Umbilical cord (tissue), 2 donors: ENCODE measurements around the gene SOCS1. TPM values are rescaled to one million over a fixed set of nuclear protein-coding genes. Genes with fewer than 3 reads are reported as not detected.
"Not testable (repeated sequence)": the region's sequence is repeated elsewhere in the genome, so short reads cannot be mapped to it uniquely, and the experiment has no call there.

Experiments used
- DNase-seq: peaks from one replicate; pipeline ENCODE4 v3.0.0-alpha.2; 2015; ENCODE audit warnings: low spot score
- total RNA-seq: library from RNA; depleted of rRNA; stranded (reverse); fragments of >200 nt; gene quantifications from one replicate; pipeline ENCODE4 v1.2.3, GENCODE V29; 2014; ENCODE audit warnings: low replicate concordance; ENCODE audit not compliant: insufficient read depth

The SOCS1 gene
- total RNA-seq, 1 donor from 2014 or later: 16.4 TPM

- no peak for DNase-seq
These were observed 30.1 kb downstream of the SOCS1 start for GRCh38 chr16:11225677-11226549.

GRCh38 chr16:11224894-11225676, 30.9 kb downstream of the SOCS1 start:
- no peak for DNase-seq

DNA sequence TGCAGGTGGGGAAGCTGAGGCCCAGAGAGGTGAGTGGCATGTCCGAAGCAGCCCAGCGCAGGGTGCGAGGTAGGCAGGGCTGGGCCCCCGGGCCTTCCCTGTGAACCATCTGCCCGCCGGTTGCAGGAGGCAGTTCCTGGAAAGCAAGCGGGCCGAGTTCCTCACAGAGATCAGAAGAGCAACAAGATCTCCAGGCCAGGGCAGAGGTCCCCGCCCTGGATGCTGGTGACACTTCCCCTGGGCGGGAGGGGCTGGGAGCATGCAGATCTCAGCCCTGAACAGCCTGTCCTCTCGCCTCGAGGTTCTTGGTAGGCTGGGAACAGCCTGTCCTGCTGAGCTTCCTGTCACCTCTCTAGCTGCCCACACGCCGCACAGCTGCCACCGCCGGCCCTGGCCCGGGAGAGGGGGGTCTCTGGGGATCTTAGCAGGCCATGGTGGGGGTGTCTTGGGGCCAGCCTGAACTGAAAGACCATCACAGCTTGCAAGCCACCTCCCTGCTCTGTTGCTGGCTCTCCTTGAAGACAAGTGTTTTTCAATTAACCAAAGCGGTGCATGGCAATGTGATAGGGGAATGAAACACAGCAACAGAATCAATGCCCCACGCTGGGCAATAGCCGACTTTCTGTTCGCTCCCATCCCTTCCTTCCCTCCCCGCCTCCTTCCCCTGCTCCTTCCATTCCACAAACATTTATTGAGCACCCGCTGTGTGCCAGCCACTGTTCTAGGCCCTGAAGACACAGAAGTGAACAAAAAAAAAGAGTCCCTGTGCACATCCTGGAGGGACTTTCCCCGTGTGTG, 31.7 kb downstream of the SOCS1 start:
- no peak for DNase-seq

GRCh38 chr16:11220507-11220906, 35.5 kb downstream of the SOCS1 start:
- DNase-seq: not testable (repeated sequence)

- no peak for DNase-seq
These were observed 36.8 kb downstream of the SOCS1 start for GRCh38 chr16:11219178-11219577.

DNA sequence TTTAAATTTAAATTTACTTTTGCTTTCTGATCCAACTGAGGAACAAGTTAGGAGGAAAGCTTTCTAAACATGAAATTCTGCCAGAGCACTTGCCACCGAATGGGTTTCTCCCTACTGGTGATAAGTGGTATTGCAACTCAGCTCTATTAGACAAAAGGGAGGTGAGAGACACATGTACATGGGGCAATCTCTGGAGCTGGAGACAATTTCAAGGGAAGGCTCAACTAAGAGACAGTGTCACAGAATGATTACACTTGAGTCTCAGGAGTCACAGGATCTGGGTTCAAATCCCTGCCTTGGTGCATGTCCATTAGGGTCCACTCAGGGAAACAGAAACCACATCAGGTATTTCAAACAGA, 37.4 kb downstream of the SOCS1 start:
- no peak for DNase-seq

GRCh38 chr16:11217651-11218603, 38.1 kb downstream of the SOCS1 start:
- no peak for DNase-seq

- DNase-seq: no peak
These were observed 40.0 kb downstream of the SOCS1 start for GRCh38 chr16:11215935-11216556.

GRCh38 chr16:11213799-11214198, 42.2 kb downstream of the SOCS1 start:
- no peak for DNase-seq

- DNase-seq: no peak
These were observed 42.6 kb downstream of the SOCS1 start for GRCh38 chr16:11213373-11213772.

GRCh38 chr16:11212798-11213196, 43.2 kb downstream of the SOCS1 start:
- no peak for DNase-seq

DNA sequence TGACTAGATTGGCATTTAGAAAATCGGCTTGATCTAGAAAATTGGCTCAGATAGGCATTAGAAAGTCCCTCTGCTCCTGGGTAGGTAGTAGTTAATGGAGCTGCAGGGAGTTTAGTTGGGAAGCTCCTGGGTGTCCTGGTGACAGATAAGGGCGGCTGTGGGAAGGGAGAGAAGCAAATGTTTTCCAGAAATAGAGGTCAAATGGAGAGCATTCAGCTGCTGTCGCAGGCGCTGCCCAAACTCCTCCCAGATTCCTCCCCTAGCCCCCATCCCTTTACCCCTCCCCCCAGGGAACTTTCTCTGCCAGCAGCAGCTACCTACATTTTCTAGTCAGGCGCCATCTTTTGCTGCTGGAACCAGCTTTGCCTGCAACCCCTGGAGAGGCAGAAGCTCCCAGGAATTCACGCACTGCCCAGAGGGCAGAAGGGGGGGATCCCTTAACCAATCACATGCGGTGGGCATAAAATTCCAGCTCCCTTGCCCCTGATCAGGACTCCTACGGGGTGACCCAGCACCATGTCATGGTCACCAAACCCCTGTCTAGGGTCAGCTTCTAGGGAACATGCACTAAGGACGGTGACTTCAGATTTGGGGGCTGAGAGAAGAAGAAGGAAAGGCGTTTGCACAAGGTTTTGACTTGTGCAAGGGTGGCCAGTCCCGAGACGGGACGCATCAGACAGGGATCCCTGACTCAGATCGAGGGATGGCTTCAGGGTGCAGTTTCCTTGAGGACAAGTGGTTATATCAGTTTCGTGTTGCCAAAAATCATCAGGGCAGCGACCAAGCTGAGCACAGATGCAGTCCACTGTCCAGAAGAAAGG, 43.8 kb downstream of the SOCS1 start:
- peak; percentile 46 for DNase-seq

GRCh38 chr16:11211061-11211976, 44.7 kb downstream of the SOCS1 start:
- DNase-seq: no peak

- DNase-seq: no peak
These were observed 45.7 kb downstream of the SOCS1 start for GRCh38 chr16:11210260-11210659.

DNA sequence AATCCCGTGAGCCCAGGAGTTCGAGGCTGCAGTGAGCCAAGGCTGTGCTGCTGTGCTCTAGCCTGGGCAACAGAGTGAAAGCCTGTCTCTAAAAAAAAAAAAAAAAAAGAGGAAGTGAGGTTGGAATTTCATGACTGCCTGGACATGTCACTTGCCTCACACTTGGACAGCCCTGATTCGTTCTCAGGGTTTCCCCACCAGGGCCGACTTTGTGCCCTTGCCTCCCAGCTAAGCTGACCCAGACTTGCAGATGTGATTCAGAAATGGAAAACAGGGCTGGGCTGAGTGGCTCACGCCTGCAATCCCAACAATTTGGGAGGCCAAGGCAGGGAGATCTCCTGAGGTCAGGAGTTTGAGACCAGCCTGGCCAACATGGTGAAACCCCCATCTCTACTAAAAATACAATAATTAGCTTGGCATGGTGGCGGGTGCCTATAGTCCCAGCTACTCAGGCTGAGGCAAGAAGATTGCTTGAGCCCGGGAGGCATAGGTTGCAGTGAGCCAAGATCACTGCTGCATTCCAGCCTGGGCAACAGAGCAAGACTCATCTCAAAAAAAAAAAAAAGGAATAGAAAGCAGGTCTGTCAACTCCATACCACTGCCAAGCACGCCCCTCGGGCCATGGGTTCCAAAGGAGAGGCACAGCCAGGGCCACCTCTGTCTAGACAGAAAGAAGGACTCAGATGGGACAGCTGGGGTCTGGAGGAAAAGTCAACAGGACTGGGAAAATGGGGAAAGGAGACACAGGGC, 46.9 kb downstream of the SOCS1 start:
- DNase-seq: no peak

GRCh38 chr16:11207646-11208045, 48.4 kb downstream of the SOCS1 start:
- DNase-seq: no peak

GRCh38 chr16:11205754-11206581, 50.0 kb downstream of the SOCS1 start:
- no peak for DNase-seq
